ENCODE results near the gene SPO11.

DNA sequence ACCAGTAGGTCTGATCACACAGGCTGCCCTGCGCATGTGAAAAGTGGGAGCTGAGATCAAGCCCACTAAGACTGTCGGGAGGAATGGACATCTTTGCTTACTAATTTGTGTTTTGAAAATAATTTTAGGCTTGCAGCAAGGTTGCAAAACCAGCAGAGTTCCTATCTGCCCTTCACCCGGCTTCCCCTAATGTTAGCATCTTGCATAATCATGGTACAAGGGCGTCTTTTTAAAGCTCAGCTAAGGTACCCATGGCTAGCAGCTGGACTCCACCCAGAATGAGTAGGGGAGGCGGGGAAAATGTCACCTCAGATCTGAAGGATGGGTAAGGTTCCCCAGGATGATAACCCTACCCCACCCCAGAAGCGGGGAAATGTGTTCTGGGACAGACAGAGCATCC is 37.9 kb upstream of the SPO11 start:
- no peak for TF ChIP-seq POLR2AphosphoS5 (IDR thresholded peaks at IDR 0.05; ENCODE audit: borderline replicate concordance, low read depth, low read length)
- TF ChIP-seq EZH2 (IDR thresholded peaks at IDR 0.05), result no peak
